ENCODE data around the gene CDC25A.

CDC25A gene

DNA sequence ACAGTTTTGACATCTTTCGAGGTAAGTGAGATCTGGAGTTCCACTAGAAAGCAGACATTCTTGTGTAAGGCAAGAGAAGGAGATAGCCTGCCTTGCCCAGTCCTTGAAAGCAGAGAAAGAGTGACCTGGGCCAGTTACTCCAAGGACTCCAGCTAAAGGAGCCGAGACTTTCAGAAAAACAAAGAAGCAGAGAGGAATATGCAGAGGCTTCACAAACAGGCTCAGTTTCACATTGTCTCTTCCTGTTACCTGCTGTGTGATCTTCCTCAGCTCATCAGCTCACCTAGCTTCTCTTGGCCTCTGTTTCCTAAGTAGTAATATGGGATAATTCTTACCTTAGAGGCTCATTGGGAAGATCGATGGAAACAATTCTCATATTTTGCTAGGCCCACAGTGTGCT lies 81.0 kb downstream of the CDC25A start:
- FAIRE-seq (no peak), DNase-seq (ENCODE audit: low spot score) (no peak)
